ENCODE results near the gene TRPM2. TPM values are rescaled to one million over a fixed set of nuclear protein-coding genes. Genes with fewer than 3 reads are reported as not detected.

Gene TRPM2
- polyA plus RNA-seq, 3 donors from 2014 or later = 3.0 to 11.1 (median 4.4) TPM

GRCh38 chr21:44316277-44316900 lies 37.0 kb upstream of the TRPM2 start:
- H3K27me3 Mint-ChIP-seq (ENCODE audit: low read depth in 3 of 3) = peaks cover 0 to 4% (median 4%) of the 10 kb centered on the region in 3 donors
- H3K36me3 Mint-ChIP-seq = peaks cover under 1% of the 10 kb centered on the region in 3 donors
- no peak overlapping the region for H3K4me3 Mint-ChIP-seq

GRCh38 chr21:44317241-44317782 lies 36.1 kb upstream of the TRPM2 start:
- Mint-ChIP-seq H3K27ac (no peak overlapping the region), H3K9me3 (no peaks in the 10 kb centered on the region)

More at GRCh38 chr21:44316277-44316900, 37.0 kb upstream of the TRPM2 start:
- H3K4me1 Mint-ChIP-seq = no peaks in the 10 kb centered on the region
- no peak for DNase-seq
- H3K9me3 Mint-ChIP-seq = no peaks in the 10 kb centered on the region
- peak overlapping the region in 1 of 6 donors; percentile 34 for H3K27ac Mint-ChIP-seq

GRCh38 chr21:44317871-44318270 lies 35.5 kb upstream of the TRPM2 start:
- Mint-ChIP-seq H3K27ac (no peak overlapping the region), H3K9me3 (no peaks in the 10 kb centered on the region), H3K4me1 (no peaks in the 10 kb centered on the region), H3K36me3 (no peaks in the 10 kb centered on the region), H3K27me3 (ENCODE audit: low read depth in 3 of 3) (peaks cover 0 to 4% (median 4%) of the 10 kb centered on the region in 3 donors), H3K4me3 (no peak overlapping the region)
- DNase-seq = no peak

More at GRCh38 chr21:44317241-44317782, 36.1 kb upstream of the TRPM2 start:
- H3K4me1 Mint-ChIP-seq = no peaks in the 10 kb centered on the region
- peaks cover 0 to 4% (median 4%) of the 10 kb centered on the region in 3 donors for H3K27me3 Mint-ChIP-seq (ENCODE audit: low read depth in 3 of 3)
- no peak for DNase-seq
- no peaks in the 10 kb centered on the region for H3K36me3 Mint-ChIP-seq
- no peak overlapping the region for H3K4me3 Mint-ChIP-seq

- DNase-seq = no peak
- H3K9me3 Mint-ChIP-seq = no peaks in the 10 kb centered on the region
- H3K36me3 Mint-ChIP-seq = no peaks in the 10 kb centered on the region
- no peak overlapping the region for H3K27ac Mint-ChIP-seq
- H3K27me3 Mint-ChIP-seq (ENCODE audit: low read depth in 3 of 3) = peaks cover 0 to 4% (median 4%) of the 10 kb centered on the region in 3 donors
- H3K4me3 Mint-ChIP-seq = no peak overlapping the region
- no peaks in the 10 kb centered on the region for H3K4me1 Mint-ChIP-seq
These were observed 34.7 kb upstream of the TRPM2 start for GRCh38 chr21:44318489-44319285.

GRCh38 chr21:44319407-44320065 lies 33.9 kb upstream of the TRPM2 start:
- Mint-ChIP-seq H3K27me3 (ENCODE audit: low read depth in 3 of 3) (peaks cover 0 to 3% (median 3%) of the 10 kb centered on the region in 3 donors), H3K9me3 (no peaks in the 10 kb centered on the region), H3K4me1 (no peaks in the 10 kb centered on the region), H3K4me3 (no peak overlapping the region), H3K27ac (peak overlapping the region in 1 of 6 donors; percentile 4), H3K36me3 (no peaks in the 10 kb centered on the region)
- DNase-seq = no peak

- H3K4me3 Mint-ChIP-seq = no peak overlapping the region
- peaks cover 0 to 3% (median 3%) of the 10 kb centered on the region in 3 donors for H3K27me3 Mint-ChIP-seq (ENCODE audit: low read depth in 3 of 3)
- H3K27ac Mint-ChIP-seq = no peak overlapping the region
- no peaks in the 10 kb centered on the region for H3K9me3 Mint-ChIP-seq
- H3K36me3 Mint-ChIP-seq = no peaks in the 10 kb centered on the region
- H3K4me1 Mint-ChIP-seq = no peaks in the 10 kb centered on the region
- no peak for DNase-seq
These were observed 32.6 kb upstream of the TRPM2 start for GRCh38 chr21:44320847-44321246.

GRCh38 chr21:44321846-44322450 lies 31.5 kb upstream of the TRPM2 start:
- H3K27ac Mint-ChIP-seq = no peak overlapping the region

GRCh38 chr21:44322621-44323325 lies 30.6 kb upstream of the TRPM2 start:
- no peaks in the 10 kb centered on the region for H3K4me1 Mint-ChIP-seq
- peaks cover 0 to 3% (median 0%) of the 10 kb centered on the region in 3 donors for H3K27me3 Mint-ChIP-seq (ENCODE audit: low read depth in 3 of 3)
- H3K9me3 Mint-ChIP-seq = no peaks in the 10 kb centered on the region
- no peak overlapping the region for H3K27ac Mint-ChIP-seq
- no peak overlapping the region for H3K4me3 Mint-ChIP-seq
- H3K36me3 Mint-ChIP-seq = no peaks in the 10 kb centered on the region
- DNase-seq = no peak

More at GRCh38 chr21:44321846-44322450, 31.5 kb upstream of the TRPM2 start:
- no peak overlapping the region for H3K4me3 Mint-ChIP-seq
- no peaks in the 10 kb centered on the region for H3K9me3 Mint-ChIP-seq
- no peaks in the 10 kb centered on the region for H3K4me1 Mint-ChIP-seq
- H3K36me3 Mint-ChIP-seq = no peaks in the 10 kb centered on the region
- peaks cover 0 to 3% (median 0%) of the 10 kb centered on the region in 3 donors for H3K27me3 Mint-ChIP-seq (ENCODE audit: low read depth in 3 of 3)
- no peak for DNase-seq

GRCh38 chr21:44323591-44323990 lies 29.8 kb upstream of the TRPM2 start:
- no peak overlapping the region for H3K4me3 Mint-ChIP-seq
- H3K4me1 Mint-ChIP-seq = no peaks in the 10 kb centered on the region
- H3K27ac Mint-ChIP-seq = no peak overlapping the region
- DNase-seq = no peak
- H3K27me3 Mint-ChIP-seq (ENCODE audit: low read depth in 3 of 3) = peaks cover 0 to 1% (median 0%) of the 10 kb centered on the region in 3 donors
- no peaks in the 10 kb centered on the region for H3K9me3 Mint-ChIP-seq
- no peaks in the 10 kb centered on the region for H3K36me3 Mint-ChIP-seq

- Mint-ChIP-seq H3K27me3 (ENCODE audit: low read depth in 3 of 3) (peaks cover 0 to 1% (median 0%) of the 10 kb centered on the region in 3 donors), H3K9me3 (no peaks in the 10 kb centered on the region), H3K27ac (no peak overlapping the region), H3K36me3 (no peaks in the 10 kb centered on the region), H3K4me1 (no peaks in the 10 kb centered on the region), H3K4me3 (no peak overlapping the region)
- no peak for DNase-seq
These were observed 29.1 kb upstream of the TRPM2 start for GRCh38 chr21:44324106-44324853.

GRCh38 chr21:44324854-44325107 lies 28.6 kb upstream of the TRPM2 start:
- no peaks in the 10 kb centered on the region for H3K36me3 Mint-ChIP-seq
- H3K9me3 Mint-ChIP-seq = no peaks in the 10 kb centered on the region
- H3K4me1 Mint-ChIP-seq = no peaks in the 10 kb centered on the region
- DNase-seq = no peak
- H3K27ac Mint-ChIP-seq = no peak overlapping the region
- no peak overlapping the region for H3K4me3 Mint-ChIP-seq
- peaks cover 0 to 4% (median 0%) of the 10 kb centered on the region in 3 donors for H3K27me3 Mint-ChIP-seq (ENCODE audit: low read depth in 3 of 3)

GRCh38 chr21:44325386-44326271 lies 27.8 kb upstream of the TRPM2 start:
- Mint-ChIP-seq H3K4me1 (no peaks in the 10 kb centered on the region), H3K27me3 (ENCODE audit: low read depth in 3 of 3) (peaks cover 0 to 5% (median 0%) of the 10 kb centered on the region in 3 donors), H3K27ac (no peak overlapping the region), H3K9me3 (no peaks in the 10 kb centered on the region), H3K36me3 (no peaks in the 10 kb centered on the region), H3K4me3 (no peak overlapping the region)
- DNase-seq = no peak
